ENCODE measurements around the gene CPED1. TPM values are rescaled to one million over a fixed set of nuclear protein-coding genes. Genes with fewer than 3 reads are reported as not detected.

Gene CPED1
- total RNA-seq, 1 donor from 2014 or later, result 38.6 TPM

DNA sequence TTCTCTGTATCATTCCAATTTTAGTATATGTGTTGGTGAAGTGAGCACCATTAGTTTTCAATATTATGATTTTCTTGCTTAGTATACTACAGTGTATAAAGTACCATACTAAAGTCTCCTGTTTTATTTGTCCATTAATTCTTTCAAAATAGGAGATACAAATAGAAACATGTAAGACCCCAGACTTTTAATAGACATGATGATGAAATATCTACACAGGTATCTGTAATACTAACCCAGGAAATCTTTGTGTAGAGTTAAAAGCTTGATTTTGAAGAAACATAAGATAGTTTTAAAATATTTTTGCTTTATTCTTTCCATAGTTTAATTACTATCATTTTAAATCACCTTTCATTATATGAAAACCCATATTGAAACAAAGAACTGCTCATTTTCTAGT, 206.5 kb downstream of the CPED1 start:
- H3K4me3 ChIP-seq, result no peak overlapping the region
- no peaks in the 10 kb centered on the region for H3K36me3 ChIP-seq
- no peaks in the 10 kb centered on the region for H3K9me3 ChIP-seq
- intact Hi-C loops (cut with DNase I), result no loop called here
- no peak for TF ChIP-seq CTCF (IDR thresholded peaks at IDR 0.05)
- no peak for DNase-seq
- no peak for ATAC-seq
- no peaks in the 10 kb centered on the region for H3K27me3 ChIP-seq (ENCODE audit: low read depth)
- no peaks in the 10 kb centered on the region for H3K4me1 ChIP-seq
- H3K27ac ChIP-seq, result no peak overlapping the region

DNA sequence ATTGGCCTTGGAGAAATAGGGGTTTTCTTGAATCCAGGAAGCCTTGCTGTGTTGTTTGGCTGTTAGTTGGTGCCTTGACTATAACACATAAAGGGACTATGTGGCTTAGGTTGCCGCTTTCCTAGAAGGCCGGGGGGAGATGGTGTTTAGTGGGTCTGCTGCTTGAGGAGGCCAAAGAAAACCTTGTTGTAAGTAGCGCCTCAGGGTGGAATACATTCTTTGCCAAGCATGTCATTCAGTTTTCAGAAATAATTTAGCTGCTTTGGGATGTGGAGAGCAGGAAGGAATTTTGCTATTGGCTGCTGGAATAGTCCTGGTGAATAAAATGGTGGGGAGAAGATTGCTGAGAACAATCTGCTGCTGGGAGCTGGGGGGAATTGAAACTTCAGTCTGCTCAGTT, 207.4 kb downstream of the CPED1 start:
- no peak for TF ChIP-seq CTCF (IDR thresholded peaks at IDR 0.05)
- DNase-seq (no peak), ATAC-seq (no peak)
- H3K36me3 ChIP-seq, result no peaks in the 10 kb centered on the region
- no peaks in the 10 kb centered on the region for H3K4me1 ChIP-seq
- H3K9me3 ChIP-seq, result no peaks in the 10 kb centered on the region
- no peak overlapping the region for H3K27ac ChIP-seq
- H3K27me3 ChIP-seq (ENCODE audit: low read depth), result no peaks in the 10 kb centered on the region
- intact Hi-C loops (cut with DNase I), result no loop called here
- H3K4me3 ChIP-seq, result no peak overlapping the region

- Histone ChIP-seq H3K4me3 (no peak overlapping the region), H3K9me3 (no peaks in the 10 kb centered on the region), H3K36me3 (no peaks in the 10 kb centered on the region), H3K27ac (no peak overlapping the region), H3K27me3 (ENCODE audit: low read depth) (no peaks in the 10 kb centered on the region), H3K4me1 (no peaks in the 10 kb centered on the region)
- DNase-seq, result no peak
- intact Hi-C loops (cut with DNase I), result no loop called here
- no peak for TF ChIP-seq CTCF (IDR thresholded peaks at IDR 0.05)
- no peak for ATAC-seq
These were observed 207.8 kb downstream of the CPED1 start for GRCh38 chr7:121196286-121196685.

DNA sequence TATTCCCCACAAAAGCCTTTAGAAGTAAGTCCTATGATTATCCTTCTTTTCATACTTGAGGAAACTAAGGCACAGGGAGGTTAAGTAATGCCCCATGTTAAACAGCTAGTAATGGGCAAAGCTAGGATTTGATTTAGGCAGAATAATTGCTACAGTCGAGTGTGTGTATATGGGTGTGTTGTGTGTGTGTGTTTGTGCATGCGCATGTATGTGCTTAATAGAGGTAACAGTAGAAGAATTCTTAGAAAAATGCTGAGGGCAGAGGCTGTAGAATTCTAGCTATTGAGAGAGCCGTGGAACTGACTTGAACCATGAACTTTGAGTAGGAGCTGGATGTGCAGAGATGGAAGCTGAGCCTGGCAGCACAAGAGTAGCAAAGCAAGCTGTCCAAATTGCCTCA, 208.9 kb downstream of the CPED1 start:
- H3K9me3 ChIP-seq, result no peaks in the 10 kb centered on the region
- H3K27ac ChIP-seq, result no peak overlapping the region
- no peak for ATAC-seq
- H3K4me3 ChIP-seq, result no peak overlapping the region
- DNase-seq, result no peak
- no peaks in the 10 kb centered on the region for H3K36me3 ChIP-seq
- TF ChIP-seq CTCF (IDR thresholded peaks at IDR 0.05), result no peak
- H3K27me3 ChIP-seq (ENCODE audit: low read depth), result no peaks in the 10 kb centered on the region
- intact Hi-C loops (cut with DNase I), result no loop called here
- H3K4me1 ChIP-seq, result no peaks in the 10 kb centered on the region

- no peak for TF ChIP-seq CTCF (IDR thresholded peaks at IDR 0.05)
- ATAC-seq, result no peak
- no peaks in the 10 kb centered on the region for H3K36me3 ChIP-seq
- no peak overlapping the region for H3K27ac ChIP-seq
- intact Hi-C loops (cut with DNase I), result no loop called here
- H3K9me3 ChIP-seq, result no peaks in the 10 kb centered on the region
- no peaks in the 10 kb centered on the region for H3K27me3 ChIP-seq (ENCODE audit: low read depth)
- no peaks in the 10 kb centered on the region for H3K4me1 ChIP-seq
- DNase-seq, result no peak
- no peak overlapping the region for H3K4me3 ChIP-seq
These were observed 210.0 kb downstream of the CPED1 start for GRCh38 chr7:121198502-121198901.

GRCh38 chr7:121202125-121202524, 213.6 kb downstream of the CPED1 start:
- intact Hi-C loops (cut with DNase I), result no loop called here
- Histone ChIP-seq H3K4me3 (no peak overlapping the region), H3K27me3 (ENCODE audit: low read depth) (no peaks in the 10 kb centered on the region), H3K27ac (no peak overlapping the region), H3K4me1 (no peaks in the 10 kb centered on the region), H3K36me3 (no peaks in the 10 kb centered on the region), H3K9me3 (no peaks in the 10 kb centered on the region)
- no peak for DNase-seq
- TF ChIP-seq CTCF (IDR thresholded peaks at IDR 0.05), result no peak
- ATAC-seq, result no peak
